K562 (cell line): ENCODE results near the gene SASH3. TPM values are rescaled to one million over a fixed set of nuclear protein-coding genes. Genes with fewer than 3 reads are reported as not detected.

Experiments used
- ATAC-seq: fragments of 200-7000 bp; cut with Tn5 transposase; 3 replicates; pipeline ENCODE4 v1.9.1; 2020; ENCODE audit warnings: moderate library complexity
- BruUV-seq: library from RNA; stranded (reverse); fragments of 400-500 nt; replicated peaks from 2 replicates; lab custom pipeline; 2021; lab: Mats Ljungman, UMichigan
- CTCF ChIA-PET: fragments of 300-600 bp; formaldehyde crosslinking; extraction: SDS; loops from one replicate; lab custom pipeline; 2021; ENCODE audit warnings: low intra/inter-chr PET ratio; lab: Yijun Ruan, JAX
- POLR2A ChIA-PET: fragments of 300-600, 350-650 bp; sonication (Branson Sonifier 250); formaldehyde crosslinking; extraction: SDS; loops from one replicate; lab custom pipeline; 2021; ENCODE audit warnings: antibody characterized with exemption, inconsistent platforms; lab: Yijun Ruan, JAX
- DNase-seq, 4 experiments: peaks; one replicate each; pipeline versions ENCODE4 v3.0.0 to v3.0.0-alpha.2; 2011 to 2018; ENCODE audit warnings: low spot score in 3 of 4, mixed read lengths in 3 of 4; ENCODE audit errors: extremely low read depth in 1 of 4
- FAIRE-seq: peaks from 2 replicates; lab custom pipeline; 2011; peaks lifted over from hg19 to GRCh38; lab: Jason Lieb, UNC
- H2AFZ ChIP-seq: 2 replicates; pipeline ENCODE4 v1.6.0; 2011; ENCODE audit warnings: low read depth, low read length, control low read depth, inconsistent platforms
- H3K27ac ChIP-seq: fragments of 200-600 bp; 3 replicates; pipeline ENCODE4 v1.8.0; 2011; ENCODE audit warnings: low read depth, mild to moderate bottlenecking, control low read depth, inconsistent platforms, low read length, moderate library complexity, mixed read lengths; ENCODE audit errors: extremely low read depth
- H3K27me3 ChIP-seq, 2 experiments: fragments of 300-600 bp in 1 of 2; 2 replicates in 1 of 2; 3 replicates in 1 of 2; pipeline versions ENCODE4 v1.6.0 to v1.8.0; 2011; ENCODE audit warnings: inconsistent platforms in 2 of 2, low read length in 2 of 2, mild to moderate bottlenecking in 1 of 2, mixed read lengths in 1 of 2, moderate library complexity in 1 of 2; ENCODE audit not compliant: control insufficient read depth in 2 of 2, insufficient read depth in 2 of 2
- H3K36me3 ChIP-seq: fragments of 300-600 bp; 3 replicates; pipeline ENCODE4 v1.8.0; 2011; ENCODE audit warnings: mild to moderate bottlenecking, low read length, inconsistent platforms; ENCODE audit not compliant: control insufficient read depth, insufficient read depth
- H3K4me1 ChIP-seq, 2 experiments: fragments of 200-600 bp in 1 of 2; replicated peaks in 1 of 2; 2 replicates in 1 of 2; 3 replicates in 1 of 2; pipeline versions ENCODE4 v1.5.1 to v1.8.0; 2011; ENCODE audit warnings: inconsistent platforms in 2 of 2, low read length in 2 of 2, mild to moderate bottlenecking in 1 of 2, mixed read lengths in 1 of 2, moderate library complexity in 1 of 2; ENCODE audit not compliant: control insufficient read depth in 2 of 2, insufficient read depth in 2 of 2
- H3K4me2 ChIP-seq: 2 replicates; pipeline ENCODE4 v1.6.1; 2011; ENCODE audit warnings: low read length, control low read depth, inconsistent platforms, mixed read lengths; ENCODE audit not compliant: insufficient read depth
- H3K4me3 ChIP-seq: fragments of 200-600 bp; sonication (generic), shearing (Covaris generic); 2 replicates; pipeline ENCODE4 v1.5.1; 2016; ENCODE audit warnings: control low read depth, inconsistent platforms
- H3K79me2 ChIP-seq: fragments of 200-600 bp; 3 replicates; pipeline ENCODE4 v1.8.0; 2011; ENCODE audit warnings: low read length, inconsistent platforms; ENCODE audit not compliant: control insufficient read depth, insufficient read depth
- H3K9ac ChIP-seq, 2 experiments: 2 replicates each; pipeline versions ENCODE4 v1.6.0 to v1.6.1; 2011; ENCODE audit warnings: low read depth in 2 of 2, low read length in 2 of 2, control low read depth in 1 of 2, inconsistent platforms in 1 of 2, mild to moderate bottlenecking in 1 of 2, mixed read lengths in 1 of 2; ENCODE audit not compliant: insufficient read depth in 1 of 2
- H3K9me1 ChIP-seq: one replicate; pipeline ENCODE4 v1.6.0; 2011; ENCODE audit warnings: inconsistent platforms, mild to moderate bottlenecking, low read length, moderate library complexity; ENCODE audit not compliant: control insufficient read depth, insufficient read depth
- H3K9me3 ChIP-seq: replicated peaks from 2 replicates; pipeline ENCODE4 v1.5.1; 2011; ENCODE audit warnings: low read depth, low read length, inconsistent platforms; ENCODE audit not compliant: control insufficient read depth, insufficient read depth
- H4K20me1 ChIP-seq: replicated peaks from 2 replicates; pipeline ENCODE4 v1.6.1; 2011; ENCODE audit warnings: low read length, inconsistent platforms, mixed read lengths; ENCODE audit not compliant: control insufficient read depth, insufficient read depth
- SLC30A9 ChIP-seq: fragments of 250-450 bp; sonication (Bioruptor Pico); IDR thresholded peaks from 2 replicates; pipeline ENCODE4 v1.8.0; 2022; ENCODE audit warnings: mild to moderate bottlenecking, moderate library complexity
- SRSF3 ChIP-seq: fragments of 200-400 bp; formaldehyde crosslinking; IDR thresholded peaks from 2 replicates; pipeline ENCODE4 v1.6.1; 2016; ENCODE audit warnings: mild to moderate bottlenecking, low read length, moderate library complexity; ENCODE audit not compliant: insufficient read depth
- TAF1 ChIP-seq: IDR thresholded peaks from 2 replicates; pipeline ENCODE4 v1.6.1; 2011; ENCODE audit warnings: mild to moderate bottlenecking, low read length, moderate library complexity; ENCODE audit not compliant: insufficient read depth, control insufficient read depth, severe bottlenecking; ENCODE audit errors: extremely low read depth
- TAF15 ChIP-seq: fragments of 200-400 bp; formaldehyde crosslinking; IDR thresholded peaks from 2 replicates; pipeline ENCODE4 v1.6.1; 2017; ENCODE audit warnings: mild to moderate bottlenecking, low read depth, low read length, moderate library complexity
- TCF7L2 ChIP-seq: fragments of 150-350 bp; IDR thresholded peaks from 2 replicates; pipeline ENCODE4 v1.6.1; 2016; ENCODE audit warnings: low read depth, mild to moderate bottlenecking, low read length, moderate library complexity
- ZNF316 ChIP-seq: fragments of 450-650 bp; IDR thresholded peaks from 2 replicates; pipeline ENCODE4 v1.6.1; 2016
- ZNF551 ChIP-seq: fragments of 250-450 bp; sonication (Bioruptor Pico); IDR thresholded peaks from 2 replicates; pipeline ENCODE4 v1.5.0; 2021; ENCODE audit warnings: mild to moderate bottlenecking, moderate library complexity
- whole genome bisulfite sequencing: fragments of 100-300 bp; shearing (Covaris generic); methylation state at CpG from one replicate; pipeline ENCODE4 v1.1.6; 2016; ENCODE audit warnings: low coverage, mixed read lengths; ENCODE audit not compliant: insufficient coverage; ENCODE audit errors: missing lambda C conversion rate; 5-methylcytosine and 5-hydroxymethylcytosine counted together
- in situ Hi-C: fragments of 300-500 bp; cut with MboI; formaldehyde crosslinking; loops from 4 replicates; pipeline ENCODE4 v1.15.0; 2018; ENCODE audit warnings: inconsistent platforms, mixed read lengths
- intact Hi-C: fragments of 100-400 bp; cut with micrococcal nuclease; formaldehyde crosslinking; loops from 2 replicates; pipeline ENCODE4 v1.14.2; 2022
- polyA plus RNA-seq, 8 experiments: library from polyadenylated mRNA; depleted of rRNA in 4 of 8; stranded (reverse) in 5 of 8; unstranded in 3 of 8; fragments of >200 nt; fragmentation: Nextera tagmentation in 2 of 8; fragmentation: Illumina TruSeq in 1 of 8; extraction: Ambion mirVana in 2 of 8; extraction: Trizol in 1 of 8; gene quantifications; 2 replicates each; pipeline versions ENCODE4 v1.2.1 to v1.2.3, GENCODE V29; 2011 to 2014; ENCODE audit warnings: inconsistent platforms in 1 of 8, missing spikeins in 1 of 8
- total RNA-seq, 7 experiments: library from RNA; depleted of rRNA in 6 of 7; stranded (reverse); fragments of >200 nt in 6 of 7; fragmentation: Illumina TruSeq in 2 of 7; extraction: Trizol in 2 of 7; gene quantifications; 2 replicates each; pipeline versions ENCODE4 v1.2.1 to v1.2.3, GENCODE V29; 2011 to 2021; ENCODE audit warnings: low replicate concordance in 1 of 7
- TF ChIP-seq, protein P1 (sequence below): fragments of 450-650 bp; IDR thresholded peaks from 2 replicates; pipeline ENCODE4 v1.6.1; 2016; ENCODE audit warnings: low read depth, mild to moderate bottlenecking, moderate library complexity
- TF ChIP-seq, protein P2 (sequence below): fragments of 250-450 bp; sonication (Bioruptor Pico); IDR thresholded peaks from 2 replicates; pipeline ENCODE4 v1.8.0; 2022; ENCODE audit warnings: inconsistent platforms, mild to moderate bottlenecking, moderate library complexity, borderline replicate concordance
- TF ChIP-seq, protein P3 (sequence below): fragments of 250-450 bp; sonication (Bioruptor Pico); IDR thresholded peaks from 2 replicates; pipeline ENCODE4 v1.5.0; 2021

SASH3 gene
- total and polyA plus RNA-seq, 9 of the 15 experiments (the other 6 are each of a cell fraction or from before 2014, with no cell fraction given) = 0.03 to 0.72 (median 0.08) TPM

DNA sequence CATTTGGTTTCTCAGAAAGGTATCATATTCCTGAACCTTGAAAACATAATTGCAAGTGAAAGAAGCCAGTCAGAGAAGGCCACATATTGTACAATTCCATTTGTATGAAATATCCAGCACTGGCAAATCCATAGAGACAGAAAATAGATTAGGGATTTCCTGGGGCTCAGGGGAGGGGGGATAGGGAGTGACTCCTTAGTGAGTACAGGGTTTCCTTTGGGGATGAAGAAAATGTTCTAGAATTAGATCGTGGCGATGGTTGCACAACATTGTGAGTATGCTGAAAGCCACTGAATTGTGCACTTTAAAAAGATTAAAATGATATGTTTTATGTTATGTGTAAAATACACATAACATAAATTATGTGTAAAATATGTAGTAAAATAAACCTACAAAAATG lies 30.7 kb upstream of the SASH3 start:
- Histone ChIP-seq H3K9me3 (no peaks in the 10 kb centered on the region), H3K9ac (no peak overlapping the region), H4K20me1 (no peaks in the 10 kb centered on the region), H3K27me3 (no peaks in the 10 kb centered on the region), H3K27ac (no peak overlapping the region), H3K4me1 (peaks cover 0 to 6% of the 10 kb centered on the region in 2 experiments; a peak in 4 of 5 replicates), H3K4me2 (no peak overlapping the region), H3K4me3 (no peak overlapping the region), H3K79me2 (no peaks in the 10 kb centered on the region), H2AFZ (no peak overlapping the region), H3K9me1 (peaks cover 3% of the 10 kb centered on the region), H3K36me3 (no peaks in the 10 kb centered on the region)
- TF ChIP-seq TAF15 (no peak), SRSF3 (no peak), TCF7L2 (no peak), ZNF551 (no peak), ZNF316 (no peak), SLC30A9 (CRISPR knock-in tag) (no peak), TAF1 (no peak)
- TF ChIP-seq, protein P1, sequence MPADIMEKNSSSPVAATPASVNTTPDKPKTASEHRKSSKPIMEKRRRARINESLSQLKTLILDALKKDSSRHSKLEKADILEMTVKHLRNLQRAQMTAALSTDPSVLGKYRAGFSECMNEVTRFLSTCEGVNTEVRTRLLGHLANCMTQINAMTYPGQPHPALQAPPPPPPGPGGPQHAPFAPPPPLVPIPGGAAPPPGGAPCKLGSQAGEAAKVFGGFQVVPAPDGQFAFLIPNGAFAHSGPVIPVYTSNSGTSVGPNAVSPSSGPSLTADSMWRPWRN = no peak
- TF ChIP-seq, protein P2, sequence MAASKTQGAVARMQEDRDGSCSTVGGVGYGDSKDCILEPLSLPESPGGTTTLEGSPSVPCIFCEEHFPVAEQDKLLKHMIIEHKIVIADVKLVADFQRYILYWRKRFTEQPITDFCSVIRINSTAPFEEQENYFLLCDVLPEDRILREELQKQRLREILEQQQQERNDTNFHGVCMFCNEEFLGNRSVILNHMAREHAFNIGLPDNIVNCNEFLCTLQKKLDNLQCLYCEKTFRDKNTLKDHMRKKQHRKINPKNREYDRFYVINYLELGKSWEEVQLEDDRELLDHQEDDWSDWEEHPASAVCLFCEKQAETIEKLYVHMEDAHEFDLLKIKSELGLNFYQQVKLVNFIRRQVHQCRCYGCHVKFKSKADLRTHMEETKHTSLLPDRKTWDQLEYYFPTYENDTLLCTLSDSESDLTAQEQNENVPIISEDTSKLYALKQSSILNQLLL = no peak
- TF ChIP-seq, protein P3, sequence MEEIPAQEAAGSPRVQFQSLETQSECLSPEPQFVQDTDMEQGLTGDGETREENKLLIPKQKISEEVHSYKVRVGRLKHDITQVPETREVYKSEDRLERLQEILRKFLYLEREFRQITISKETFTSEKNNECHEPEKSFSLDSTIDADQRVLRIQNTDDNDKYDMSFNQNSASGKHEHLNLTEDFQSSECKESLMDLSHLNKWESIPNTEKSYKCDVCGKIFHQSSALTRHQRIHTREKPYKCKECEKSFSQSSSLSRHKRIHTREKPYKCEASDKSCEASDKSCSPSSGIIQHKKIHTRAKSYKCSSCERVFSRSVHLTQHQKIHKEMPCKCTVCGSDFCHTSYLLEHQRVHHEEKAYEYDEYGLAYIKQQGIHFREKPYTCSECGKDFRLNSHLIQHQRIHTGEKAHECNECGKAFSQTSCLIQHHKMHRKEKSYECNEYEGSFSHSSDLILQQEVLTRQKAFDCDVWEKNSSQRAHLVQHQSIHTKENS (CRISPR knock-in tag) = no peak
- intact Hi-C loops (no loop called here), in situ Hi-C loops (no loop called here)
- no TSS peak for BruUV-seq
- FAIRE-seq = no peak
- 4% methylated on average over 2 of the region's 2 CpGs for WGBS
- ChIA-PET POLR2A (no interaction called here), CTCF (no interaction called here)
- no peak for ATAC-seq
- DNase-seq = no peak
